ENCODE measurements around the gene ATXN2.

ATXN2 gene

DNA sequence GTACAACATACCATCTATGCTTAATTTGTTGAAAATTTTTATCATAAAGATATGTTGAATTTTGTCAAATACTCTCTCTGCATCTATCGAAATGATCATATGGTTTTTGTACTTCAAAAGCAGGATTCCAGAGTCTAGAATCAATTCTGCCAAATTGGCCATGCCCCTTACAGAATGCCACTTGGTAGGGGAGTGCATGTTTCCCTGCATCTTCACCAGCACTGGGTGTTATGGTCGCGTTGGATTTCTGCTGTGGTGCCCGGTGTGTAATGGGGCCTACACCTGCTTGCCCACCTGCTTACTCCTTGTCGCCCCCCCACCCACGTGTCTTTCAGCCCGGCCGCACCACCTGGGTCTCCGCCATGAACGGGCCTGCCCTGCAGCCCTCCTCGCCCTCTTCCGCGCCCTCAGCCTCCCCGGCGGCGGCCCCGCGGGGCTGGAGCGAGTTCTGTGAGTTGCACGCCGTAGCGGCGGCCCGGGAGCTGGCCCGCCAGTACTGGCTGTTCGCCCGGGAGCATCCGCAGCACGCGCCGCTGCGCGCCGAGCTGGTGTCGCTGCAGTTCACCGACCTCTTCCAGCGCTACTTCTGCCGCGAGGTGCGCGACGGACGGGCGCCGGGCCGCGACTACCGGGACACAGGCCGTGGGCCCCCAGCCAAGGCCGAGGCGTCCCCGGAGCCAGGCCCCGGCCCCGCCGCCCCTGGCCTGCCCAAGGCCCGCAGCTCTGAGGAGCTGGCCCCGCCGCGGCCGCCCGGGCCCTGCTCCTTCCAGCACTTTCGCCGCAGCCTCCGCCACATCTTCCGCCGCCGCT is 181.1 kb downstream of the ATXN2 start:
- DNase-seq (ENCODE audit: low spot score): no peak

DNA sequence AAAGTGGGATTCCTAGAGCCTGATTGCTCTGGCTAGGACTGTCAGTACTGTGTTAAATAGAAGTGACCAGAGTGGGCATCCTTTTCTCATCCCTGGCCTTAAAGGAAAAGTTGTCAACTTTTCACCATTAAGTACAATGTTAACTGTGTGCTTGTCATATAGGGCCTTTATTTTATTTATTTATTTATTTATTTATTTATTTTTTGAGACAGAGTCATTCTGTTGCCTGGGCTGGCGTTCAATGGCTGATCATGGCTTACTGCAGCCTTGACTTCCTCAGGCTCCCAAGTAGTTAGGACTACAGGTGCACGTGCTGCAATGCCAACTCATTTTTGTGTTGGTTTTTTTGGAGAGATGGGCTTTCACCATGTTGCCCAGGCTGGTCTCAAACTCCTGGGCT is 181.8 kb downstream of the ATXN2 start:
- DNase-seq (ENCODE audit: low spot score): no peak

GRCh38 chr12:111414711-111415252 is 184.3 kb downstream of the ATXN2 start:
- DNase-seq (ENCODE audit: low spot score): no peak

- DNase-seq (ENCODE audit: low spot score): peak; percentile 79
Observed at GRCh38 chr12:111413442-111414086, 185.6 kb downstream of the ATXN2 start.

- DNase-seq (ENCODE audit: low spot score): no peak
Observed at GRCh38 chr12:111412830-111413441, 186.2 kb downstream of the ATXN2 start.

GRCh38 chr12:111412007-111412829 is 186.9 kb downstream of the ATXN2 start:
- no peak for DNase-seq (ENCODE audit: low spot score)

DNA sequence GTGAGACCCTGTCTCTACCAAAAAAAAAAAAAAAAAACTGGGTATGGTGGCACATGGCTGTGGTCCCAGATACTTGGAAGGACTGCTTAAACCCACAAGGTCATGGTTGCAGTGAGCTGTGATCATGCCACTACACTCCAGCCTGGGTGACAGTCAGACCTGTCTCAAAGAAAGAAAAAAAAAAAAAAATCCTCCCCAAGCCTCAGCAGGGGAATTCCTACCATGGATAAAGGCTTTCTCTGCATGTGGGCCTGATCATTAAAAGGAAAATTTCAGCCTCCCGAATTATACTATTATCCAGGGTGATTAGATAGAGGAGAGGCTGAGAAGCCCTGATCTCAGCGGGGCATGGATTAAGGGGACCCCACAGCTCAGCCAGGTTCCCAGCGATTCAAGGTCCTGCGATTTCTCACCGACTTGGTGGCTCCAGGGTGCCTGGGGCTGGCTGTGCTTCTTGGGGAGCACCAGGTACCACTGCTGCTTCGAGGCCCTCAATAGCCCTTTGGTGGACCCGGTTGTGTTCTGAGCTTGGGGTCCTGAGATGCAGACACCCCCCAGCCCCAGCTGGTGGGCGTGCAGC is 187.8 kb downstream of the ATXN2 start:
- DNase-seq (ENCODE audit: low spot score): no peak

DNA sequence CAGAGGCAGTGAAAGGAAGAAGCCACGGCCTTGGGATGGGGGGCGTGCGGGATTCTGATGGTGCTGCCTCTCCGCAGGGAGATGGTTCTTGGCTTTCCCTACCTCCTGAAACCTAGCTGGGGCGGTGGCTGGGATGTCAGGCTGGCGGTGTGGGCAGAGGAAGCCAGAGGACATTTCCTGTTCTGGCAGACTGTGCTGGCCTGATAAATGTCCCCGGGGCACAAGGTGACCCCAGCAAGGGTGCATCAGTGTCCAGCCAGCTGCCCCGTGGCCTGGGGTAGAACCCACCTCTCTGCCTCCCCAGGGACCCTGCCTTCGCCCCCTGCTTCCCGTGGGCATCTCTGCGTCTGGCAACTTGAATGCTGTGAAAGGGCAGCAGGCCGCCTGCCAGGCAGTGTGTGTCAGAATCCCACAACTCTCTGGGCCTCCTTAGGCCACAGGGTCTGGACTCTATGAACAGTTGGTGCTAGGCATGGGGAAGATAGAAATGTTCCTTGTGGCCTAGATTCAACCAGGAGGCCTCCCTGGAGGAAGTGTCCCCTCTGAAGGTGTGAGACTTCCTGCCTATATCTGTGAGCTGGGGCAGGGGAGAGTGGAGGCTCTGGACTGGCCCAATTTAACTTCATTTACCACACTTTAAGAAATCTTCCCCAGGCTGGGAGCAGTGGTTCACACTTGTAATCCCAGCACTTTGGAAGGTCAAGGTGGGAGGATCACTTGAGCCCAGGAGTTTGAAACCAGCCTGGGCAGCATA is 188.5 kb downstream of the ATXN2 start:
- no peak for DNase-seq (ENCODE audit: low spot score)

GRCh38 chr12:111409780-111410430 is 189.2 kb downstream of the ATXN2 start:
- DNase-seq (ENCODE audit: low spot score): peak; percentile 54

- DNase-seq (ENCODE audit: low spot score): no peak
Observed at GRCh38 chr12:111409403-111409779, 189.7 kb downstream of the ATXN2 start.

DNA sequence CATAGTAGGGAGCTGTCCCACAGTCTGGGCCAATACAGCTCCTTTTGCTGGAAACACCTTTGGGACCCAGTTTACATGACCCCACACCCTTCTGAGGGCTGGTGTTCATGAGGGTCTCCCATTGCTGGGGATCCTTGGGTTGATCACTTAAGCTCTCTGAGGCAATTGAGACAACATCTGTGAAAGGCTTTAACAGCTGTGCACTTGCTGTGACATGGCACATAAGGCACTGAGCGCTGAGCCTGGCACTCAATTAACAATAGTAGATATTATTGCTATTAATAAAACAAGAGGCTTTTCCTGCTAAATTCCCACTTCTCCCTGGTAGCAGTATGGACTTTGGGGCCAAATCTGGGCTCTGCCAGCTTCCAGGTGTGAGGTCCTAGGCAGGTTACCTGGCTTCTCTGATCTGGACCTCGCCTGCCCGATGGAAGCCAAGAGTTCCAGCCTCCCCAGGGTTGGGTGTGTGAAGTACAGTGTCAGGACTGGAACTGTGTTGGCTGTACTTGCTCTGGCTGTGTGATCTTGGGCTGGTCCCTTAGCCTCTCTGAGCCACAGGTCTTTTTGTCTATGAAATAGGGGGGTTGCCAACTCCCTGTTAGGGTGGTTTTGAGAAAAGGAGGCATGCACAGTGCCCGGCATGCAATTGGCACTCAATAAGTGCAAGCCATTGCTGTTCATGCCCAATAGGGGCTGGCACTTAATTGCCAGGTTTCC is 190.3 kb downstream of the ATXN2 start:
- DNase-seq (ENCODE audit: low spot score): no peak

- no peak for DNase-seq (ENCODE audit: low spot score)
Observed at GRCh38 chr12:111408116-111408440, 191.0 kb downstream of the ATXN2 start.

- no peak for DNase-seq (ENCODE audit: low spot score)
Observed at GRCh38 chr12:111407377-111408115, 191.6 kb downstream of the ATXN2 start.

GRCh38 chr12:111406474-111407376 is 192.4 kb downstream of the ATXN2 start:
- no peak for DNase-seq (ENCODE audit: low spot score)

GRCh38 chr12:111405859-111406473 is 193.1 kb downstream of the ATXN2 start, which contains the start of gene SH2B3:
Gene SH2B3, plus strand, starts transcription at chr12:111405923. Its CDS starts 12,223 bp downstream, at chr12:111418146.
- DNase-seq (ENCODE audit: low spot score): no peak

DNA sequence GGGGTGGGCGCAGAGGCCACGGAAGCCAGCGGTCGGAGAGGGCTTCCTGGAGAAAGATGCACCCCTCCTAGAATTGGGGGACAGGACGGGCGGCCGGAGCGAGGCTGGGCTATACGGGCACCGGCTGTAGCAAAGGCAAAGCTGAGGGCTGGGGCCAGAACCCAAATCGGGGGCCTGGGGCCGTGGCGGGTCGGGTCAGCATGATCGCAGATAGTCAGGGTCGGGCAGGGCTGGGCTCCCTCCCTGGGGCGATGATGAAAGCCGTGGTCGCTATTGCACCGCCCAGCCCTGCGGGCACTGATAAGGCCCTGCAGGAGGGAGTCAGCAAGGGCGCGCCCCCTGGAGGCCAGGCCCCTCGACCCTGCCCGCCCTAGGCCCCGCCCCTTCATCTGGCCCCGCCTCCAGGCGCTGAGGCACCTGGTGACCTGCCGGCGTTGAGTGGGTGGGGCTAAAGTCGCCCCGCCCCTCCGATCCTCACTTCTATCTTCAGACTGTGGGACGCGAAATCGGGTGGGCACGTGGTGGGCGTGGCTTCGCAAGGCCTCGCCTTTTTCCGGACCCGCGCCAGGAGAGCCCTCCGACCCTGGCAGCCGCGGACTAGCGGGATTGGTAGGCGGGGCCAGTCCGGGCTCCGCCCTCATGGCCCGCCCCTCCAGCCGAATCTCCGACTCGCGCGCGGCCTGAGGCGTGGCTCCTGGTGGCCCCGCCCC is 193.8 kb downstream of the ATXN2 start:
- peak; percentile 97 for DNase-seq (ENCODE audit: low spot score)

Data from COLO829 (cell line).